IMR-90 (cell line): ENCODE measurements around the gene AAGAB. TPM values are rescaled to one million over a fixed set of nuclear protein-coding genes. Genes with fewer than 3 reads are reported as not detected.

ENCODE experiments used
- ATAC-seq: fragments of 200-7000 bp; cut with Tn5 transposase; 2 replicates; pipeline ENCODE4 v1.9.1; 2020; ENCODE audit warnings: low read depth, mild to moderate bottlenecking, moderate library complexity
- BruUV-seq: library from RNA; stranded (reverse); fragments of 400-500 nt; replicated peaks from 2 replicates; lab custom pipeline; 2021; lab: Mats Ljungman, UMichigan
- CTCF ChIA-PET: fragments of 300-600 bp; formaldehyde crosslinking; extraction: SDS; loops from one replicate; lab custom pipeline; 2021; ENCODE audit warnings: antibody characterized with exemption; lab: Yijun Ruan, JAX
- POLR2A ChIA-PET: fragments of 300-600 bp; sonication (Branson Sonifier 250); formaldehyde crosslinking; loops from one replicate; lab custom pipeline; 2022; ENCODE audit warnings: antibody characterized with exemption; ENCODE audit not compliant: unreplicated experiment; lab: Charles Lee
- DNase-seq: peaks from one replicate; pipeline ENCODE4 v3.0.0; 2013
- H2AFZ ChIP-seq: replicated peaks from 2 replicates; pipeline ENCODE3; 2013; ENCODE audit warnings: low read length, mild to moderate bottlenecking; ENCODE audit not compliant: poor library complexity
- H2AK5ac ChIP-seq: 2 replicates; pipeline ENCODE4 v1.6.1; 2013; ENCODE audit warnings: low read depth, low read length, inconsistent platforms
- H2AK9ac ChIP-seq: replicated peaks from 2 replicates; pipeline ENCODE3; 2013; ENCODE audit warnings: mild to moderate bottlenecking, low read depth, low read length, moderate library complexity; ENCODE audit not compliant: poor library complexity
- H2BK120ac ChIP-seq: 2 replicates; pipeline ENCODE4 v1.6.1; 2013; ENCODE audit warnings: low read depth, low read length, inconsistent platforms
- H2BK15ac ChIP-seq: 3 replicates; pipeline ENCODE4 v1.6.1; 2013; ENCODE audit warnings: low read depth, low read length, inconsistent platforms
- H2BK20ac ChIP-seq: 2 replicates; pipeline ENCODE4 v1.6.1; 2013; ENCODE audit warnings: low read depth, mild to moderate bottlenecking, inconsistent platforms, low read length, moderate library complexity
- H2BK5ac ChIP-seq: 2 replicates; pipeline ENCODE4 v1.6.1; 2013; ENCODE audit warnings: mild to moderate bottlenecking, low read depth, low read length, inconsistent platforms; ENCODE audit not compliant: poor library complexity, severe bottlenecking
- H3K14ac ChIP-seq: replicated peaks from 2 replicates; pipeline ENCODE4 v1.6.1; 2013; ENCODE audit warnings: low read depth, low read length, inconsistent platforms
- H3K18ac ChIP-seq: 2 replicates; pipeline ENCODE4 v1.6.1; 2013; ENCODE audit warnings: low read depth, low read length, control low read depth
- H3K23ac ChIP-seq: 2 replicates; pipeline ENCODE4 v1.6.1; 2013; ENCODE audit warnings: low read depth, low read length, inconsistent platforms
- H3K27ac ChIP-seq: 2 replicates; pipeline ENCODE4 v1.5.1; 2013; ENCODE audit warnings: mild to moderate bottlenecking, control low read depth, low read length; ENCODE audit not compliant: insufficient read depth
- H3K27me3 ChIP-seq: 2 replicates; pipeline ENCODE4 v1.6.1; 2013; ENCODE audit warnings: low read length; ENCODE audit not compliant: control insufficient read depth, insufficient read depth
- H3K36me3 ChIP-seq: 2 replicates; pipeline ENCODE4 v1.6.1; 2013; ENCODE audit warnings: low read length, mixed read lengths; ENCODE audit not compliant: control insufficient read depth, insufficient read depth
- H3K4ac ChIP-seq: 2 replicates; pipeline ENCODE4 v1.6.1; 2013; ENCODE audit warnings: low read depth, low read length, inconsistent platforms
- H3K4me1 ChIP-seq: 2 replicates; pipeline ENCODE4 v1.6.1; 2013; ENCODE audit warnings: low read length, mixed read lengths; ENCODE audit not compliant: control insufficient read depth, insufficient read depth
- H3K4me2 ChIP-seq: 2 replicates; pipeline ENCODE4 v1.6.1; 2013; ENCODE audit warnings: low read depth, mild to moderate bottlenecking, control low read depth, low read length, moderate library complexity
- H3K4me3 ChIP-seq: 2 replicates; pipeline ENCODE4 v1.5.1; 2013; ENCODE audit warnings: low read depth, mild to moderate bottlenecking, control low read depth, low read length, moderate library complexity; ENCODE audit not compliant: insufficient read depth
- H3K56ac ChIP-seq: 2 replicates; pipeline ENCODE4 v1.6.1; 2013; ENCODE audit warnings: low read length, inconsistent platforms; ENCODE audit not compliant: insufficient read depth; ENCODE audit errors: extremely low read depth
- H3K79me1 ChIP-seq, 2 experiments: 2 replicates each; pipeline ENCODE4 v1.6.1; 2013; ENCODE audit warnings: low read length in 2 of 2, inconsistent platforms in 1 of 2, low read depth in 1 of 2
- H3K9ac ChIP-seq: 2 replicates; pipeline ENCODE4 v1.6.1; 2013; ENCODE audit warnings: low read depth, low read length, control low read depth
- H3K9me1 ChIP-seq: 2 replicates; pipeline ENCODE4 v1.6.1; 2013; ENCODE audit warnings: low read length, inconsistent platforms; ENCODE audit not compliant: insufficient read depth
- H3K9me3 ChIP-seq: 2 replicates; pipeline ENCODE4 v1.6.1; 2013; ENCODE audit warnings: low read length; ENCODE audit not compliant: control insufficient read depth, insufficient read depth
- H4K20me1 ChIP-seq: 2 replicates; pipeline ENCODE4 v1.6.1; 2013; ENCODE audit warnings: low read length, inconsistent platforms; ENCODE audit not compliant: insufficient read depth
- H4K5ac ChIP-seq: 2 replicates; pipeline ENCODE4 v1.6.1; 2013; ENCODE audit warnings: mild to moderate bottlenecking, low read depth, low read length, control low read depth
- H4K8ac ChIP-seq, 2 experiments: 2 replicates each; pipeline ENCODE4 v1.6.1; 2013; ENCODE audit warnings: low read depth in 2 of 2, low read length in 2 of 2, control low read depth in 1 of 2, inconsistent platforms in 1 of 2
- H4K91ac ChIP-seq: 2 replicates; pipeline ENCODE4 v1.6.1; 2013; ENCODE audit warnings: low read depth, low read length, inconsistent platforms; ENCODE audit not compliant: insufficient read depth
- BHLHE40 ChIP-seq: fragments of 150-350 bp; IDR thresholded peaks from 2 replicates; pipeline ENCODE4 v1.6.1; 2016; ENCODE audit warnings: mild to moderate bottlenecking, low read depth, low read length
- CEBPB ChIP-seq: IDR thresholded peaks from 2 replicates; pipeline ENCODE4 v1.6.1; 2012; ENCODE audit warnings: low read depth, low read length, improper control_type of control experiment
- FOS ChIP-seq: fragments of 150-350 bp; IDR thresholded peaks from 2 replicates; pipeline ENCODE4 v1.6.1; 2016; ENCODE audit warnings: low read depth, low read length
- MAFK ChIP-seq: IDR thresholded peaks from 2 replicates; pipeline ENCODE4 v1.6.1; 2012; ENCODE audit warnings: low read depth, low read length, improper control_type of control experiment
- MAZ ChIP-seq: IDR thresholded peaks from 2 replicates; pipeline ENCODE4 v1.6.1; 2012; ENCODE audit warnings: low read depth, mild to moderate bottlenecking, low read length, improper control_type of control experiment, moderate library complexity, borderline replicate concordance
- MXI1 ChIP-seq: IDR thresholded peaks from 2 replicates; pipeline ENCODE4 v1.6.1; 2012; ENCODE audit warnings: low read depth, mild to moderate bottlenecking, low read length, moderate library complexity, borderline replicate concordance
- RFX5 ChIP-seq: IDR thresholded peaks from 2 replicates; pipeline ENCODE4 v1.8.0; 2012; ENCODE audit warnings: low read depth, mild to moderate bottlenecking, low read length, moderate library complexity
- SMC3 ChIP-seq: fragments of 150-350 bp; IDR thresholded peaks from 2 replicates; pipeline ENCODE4 v1.6.1; 2016; ENCODE audit warnings: low read depth, mild to moderate bottlenecking, antibody characterized with exemption, low read length, moderate library complexity
- USF2 ChIP-seq: fragments of 150-350 bp; IDR thresholded peaks from 2 replicates; pipeline ENCODE4 v1.6.1; 2017; ENCODE audit warnings: mild to moderate bottlenecking, antibody characterized with exemption, low read length, low read depth
- WGBS, 2 experiments: methylation state at CpG; one replicate each; pipeline versions ENCODE4 v1.1.5 to v1.1.7; 2013; ENCODE audit warnings: missing lambda C conversion rate in 2 of 2; ENCODE audit not compliant: insufficient read length in 1 of 2; ENCODE audit errors: extremely low coverage in 2 of 2; 5-methylcytosine and 5-hydroxymethylcytosine counted together
- dilution Hi-C: fragments of 300-500 bp; cut with HindIII; formaldehyde crosslinking; loops from one replicate; pipeline ENCODE4 v1.14.3; 2018; ENCODE audit warnings: low sequenced_read_pairs; ENCODE audit not compliant: unreplicated experiment
- in situ Hi-C: fragments of 300-500 bp; cut with MboI; formaldehyde crosslinking; loops from 3 replicates; pipeline ENCODE4 v1.14.3; 2019; ENCODE audit warnings: low sequenced_read_pairs, inconsistent platforms, mixed read lengths
- intact Hi-C: fragments of 100-400 bp; cut with micrococcal nuclease; formaldehyde crosslinking; loops from 2 replicates; pipeline ENCODE4 v1.10.0; 2022
- polyA plus RNA-seq, 3 experiments: library from polyadenylated mRNA; depleted of rRNA; stranded (reverse); fragments of >200 nt; gene quantifications; 2 replicates each; pipeline ENCODE4 v1.2.3, GENCODE V29; 2012; ENCODE audit warnings: low replicate concordance in 1 of 3
- total RNA-seq: library from RNA; depleted of rRNA; stranded (reverse); fragments of >200 nt; gene quantifications from 2 replicates; pipeline ENCODE4 v1.2.3, GENCODE V29; 2012

AAGAB gene
- total and polyA plus RNA-seq, 2 of the 4 experiments (the other 2 are of a cell fraction): 26.1 to 69.7 TPM

- Histone ChIP-seq H3K9ac (no peak overlapping the region), H3K4ac (peak overlapping the region; percentile 45; the same call in 1 of the 2 replicates), H3K9me3 (no peaks in the 10 kb centered on the region), H2BK20ac (peak overlapping the region; percentile 12; the same call in 1 of the 2 replicates), H2AK9ac (no peak overlapping the region), H3K27me3 (no peaks in the 10 kb centered on the region), H3K4me3 (no peak overlapping the region), H4K5ac (no peak overlapping the region), H3K18ac (0 out of 2 replicates have a peak overlapping the region, but pooled peaks have one; percentile 14), H4K20me1 (peaks cover 6% of the 10 kb centered on the region), H3K9me1 (peaks cover 65% of the 10 kb centered on the region), H3K56ac (no peak overlapping the region), H3K79me1 (peaks cover 63 to 91% of the 10 kb centered on the region in 2 experiments), H3K27ac (peak overlapping the region; percentile 37; the same call in 1 of the 2 replicates), H4K91ac (peak overlapping the region; percentile 20), H2BK5ac (peak overlapping the region; percentile 31), H2AFZ (no peak overlapping the region), H2BK120ac (peak overlapping the region; percentile 24; the same call in 1 of the 2 replicates), H3K23ac (no peak overlapping the region), H3K4me1 (peaks cover 62% of the 10 kb centered on the region), H3K14ac (peak overlapping the region; percentile 43; the same call in 1 of the 2 replicates), H3K36me3 (peaks cover 75% of the 10 kb centered on the region), H2AK5ac (peak overlapping the region; percentile 76), H4K8ac (peak overlapping the region in 1 of 2 experiments; percentile 39; a peak in 3 of 4 replicates), H3K4me2 (no peak overlapping the region), H2BK15ac (no peak overlapping the region; the same call in 2 of the 3 replicates)
- DNase-seq (no peak), ATAC-seq (no peak)
- intact Hi-C loops (no loop called here), dilution Hi-C loops (no loop called here), in situ Hi-C loops (no loop called here)
- WGBS, 2 experiments: 96% methylated on average over 9 of the region's 15 CpGs; no CpG with 5 or more reads in 1 of the 2 experiments
- no peak for TF ChIP-seq FOS
- TF ChIP-seq RFX5: no peak
- no peak for TF ChIP-seq MXI1
- no peak for TF ChIP-seq CEBPB
- no peak for TF ChIP-seq MAFK
- no peak for TF ChIP-seq MAZ
- TF ChIP-seq BHLHE40: no peak
- TF ChIP-seq USF2: no peak
- no peak for TF ChIP-seq SMC3
- POLR2A ChIA-PET: no interaction called here
- CTCF ChIA-PET: no interaction called here
- no TSS peak for BruUV-seq
Measured at GRCh38 chr15:67181221-67181639, 73.2 kb downstream of the AAGAB start.
